ENCODE data around the gene SCART1. TPM values are rescaled to one million over a fixed set of nuclear protein-coding genes. Genes with fewer than 3 reads are reported as not detected.

The SCART1 gene
- total RNA-seq, 4 donors from 2014 or later, result 0.11 to 1.4 (median 0.71) TPM

- peaks cover 0 to 6% (median 5%) of the 10 kb centered on the region in 3 donors for H3K27me3 ChIP-seq
- H3K36me3 ChIP-seq, result peaks cover 0 to 29% of the 10 kb centered on the region in 2 donors
- in situ Hi-C loops (cut with MboI; ENCODE audit: low sequenced_read_pairs in 4 of 4) (no loop called here), intact Hi-C loops (cut with DNase I; ENCODE audit: low total_unique reads) (no loop called here)
- H3K4me3 ChIP-seq, result no peak overlapping the region
- ATAC-seq (no peak), DNase-seq (no peak)
- H3K9me3 ChIP-seq, result no peaks in the 10 kb centered on the region
- no peak for TF ChIP-seq POLR2A (IDR thresholded peaks at IDR 0.05)
- no peak for TF ChIP-seq CTCF (IDR thresholded peaks at IDR 0.05 in 4 of 5, conservative IDR thresholded peaks at IDR 0.05 in 1 of 5)
- H3K27ac ChIP-seq, result no peak overlapping the region
- no peaks in the 10 kb centered on the region for H3K4me1 ChIP-seq
These were observed 33.7 kb upstream of the SCART1 start for GRCh38 chr10:133420028-133420427.

- in situ Hi-C loops (cut with MboI; ENCODE audit: low sequenced_read_pairs in 4 of 4), result no loop called here
- no peaks in the 10 kb centered on the region for H3K4me1 ChIP-seq
- intact Hi-C loops (cut with DNase I; ENCODE audit: low total_unique reads), result no loop called here
- peaks cover 0 to 23% of the 10 kb centered on the region in 2 donors for H3K36me3 ChIP-seq
- DNase-seq (no peak), ATAC-seq (no peak)
- H3K4me3 ChIP-seq, result no peak overlapping the region
- H3K9me3 ChIP-seq, result no peaks in the 10 kb centered on the region
- H3K27me3 ChIP-seq, result peaks cover 0 to 6% (median 5%) of the 10 kb centered on the region in 3 donors
- no peak for TF ChIP-seq POLR2A (IDR thresholded peaks at IDR 0.05)
- TF ChIP-seq CTCF (IDR thresholded peaks at IDR 0.05 in 4 of 5, conservative IDR thresholded peaks at IDR 0.05 in 1 of 5), result no peak
- H3K27ac ChIP-seq, result no peak overlapping the region
These were observed 33.2 kb upstream of the SCART1 start for GRCh38 chr10:133420579-133420978.

- Histone ChIP-seq H3K4me3 (no peak overlapping the region), H3K36me3 (peaks cover 0 to 22% of the 10 kb centered on the region in 2 donors), H3K9me3 (no peaks in the 10 kb centered on the region), H3K27me3 (peaks cover 0 to 6% (median 5%) of the 10 kb centered on the region in 3 donors), H3K4me1 (no peaks in the 10 kb centered on the region), H3K27ac (no peak overlapping the region)
- DNase-seq (no peak), ATAC-seq (no peak)
- in situ Hi-C loops (cut with MboI; ENCODE audit: low sequenced_read_pairs in 4 of 4) (no loop called here), intact Hi-C loops (cut with DNase I; ENCODE audit: low total_unique reads) (no loop called here)
- TF ChIP-seq CTCF (IDR thresholded peaks at IDR 0.05 in 4 of 5, conservative IDR thresholded peaks at IDR 0.05 in 1 of 5) (no peak), POLR2A (IDR thresholded peaks at IDR 0.05) (no peak)
These were observed 32.2 kb upstream of the SCART1 start for GRCh38 chr10:133421336-133422222.

- TF ChIP-seq CTCF (IDR thresholded peaks at IDR 0.05 in 4 of 5, conservative IDR thresholded peaks at IDR 0.05 in 1 of 5), result no peak
- no peak for TF ChIP-seq POLR2A (IDR thresholded peaks at IDR 0.05)
- in situ Hi-C loops (cut with MboI; ENCODE audit: low sequenced_read_pairs in 4 of 4), result no loop called here
- Histone ChIP-seq H3K9me3 (no peaks in the 10 kb centered on the region), H3K27ac (no peak overlapping the region), H3K36me3 (peaks cover 0 to 22% of the 10 kb centered on the region in 2 donors), H3K4me1 (no peaks in the 10 kb centered on the region), H3K4me3 (no peak overlapping the region), H3K27me3 (peaks cover 0 to 6% (median 5%) of the 10 kb centered on the region in 3 donors)
- intact Hi-C loops (cut with DNase I; ENCODE audit: low total_unique reads), result no loop called here
- ATAC-seq (no peak), DNase-seq (no peak)
These were observed 31.4 kb upstream of the SCART1 start for GRCh38 chr10:133422223-133422806.

Data from gastrocnemius medialis (tissue), 4 donors.